Ovary (tissue), 9 donors: ENCODE results near the gene PDIA6. TPM values are rescaled to one million over a fixed set of nuclear protein-coding genes. Genes with fewer than 3 reads are reported as not detected.

Source experiments
- DNase-seq, 5 donors: peaks; one replicate each; pipeline ENCODE4 v3.0.0-alpha.2; 2019 to 2020
- H3K27ac ChIP-seq, 2 donors: fragments of 200-600 bp; one replicate each; pipeline versions ENCODE4 v1.5.1 to v1.8.0; 2019 to 2022
- H3K27me3 ChIP-seq: fragments of 200-600 bp; one replicate; pipeline ENCODE4 v1.8.0; 2022
- H3K36me3 ChIP-seq: fragments of 200-600 bp; sonication (generic); one replicate; pipeline ENCODE4 v1.5.1; 2019
- H3K4me1 ChIP-seq: one replicate; pipeline ENCODE4 v1.8.1; 2013; ENCODE audit warnings: mild to moderate bottlenecking, moderate library complexity; ENCODE audit not compliant: insufficient read depth
- H3K4me3 ChIP-seq: fragments of 200-600 bp; sonication (generic); one replicate; pipeline ENCODE4 v1.5.1; 2017
- H3K9me3 ChIP-seq, 2 donors: fragments of 200-600 bp in 1 of 2; sonication (generic) in 1 of 2; one replicate each; pipeline versions ENCODE4 v1.5.1 to v1.8.1; 2013 to 2019; ENCODE audit warnings: mild to moderate bottlenecking in 1 of 2, moderate library complexity in 1 of 2
- EP300 ChIP-seq: sonication (generic); formaldehyde crosslinking; IDR thresholded peaks from one replicate; pipeline ENCODE4 v1.6.1; 2017; ENCODE audit warnings: antibody characterized with exemption
- POLR2A ChIP-seq: fragments of 450-650 bp; IDR thresholded peaks from one replicate; pipeline ENCODE4 v1.6.1; 2017; ENCODE audit warnings: antibody characterized with exemption, mild to moderate bottlenecking, moderate library complexity
- WGBS, 3 donors: extraction: QIAGEN DNeasy Blood & Tissue Kit in 1 of 3; methylation state at CpG; one replicate each; pipeline versions ENCODE4 v1.1.5 to v1.1.7; 2013 to 2017; 5-methylcytosine and 5-hydroxymethylcytosine counted together
- intact Hi-C, 4 donors: fragments of 100-400 bp; cut with DNase I; formaldehyde crosslinking; loops; one replicate each; pipeline versions ENCODE4 v1.11.0 to v1.15.1; 2022 to 2023
- polyA plus RNA-seq, 2 donors: library from polyadenylated mRNA; stranded (reverse); fragments of 200-250 nt in 1 of 2; fragments of 350-450 nt in 1 of 2; fragmentation: Illumina TruSeq in 1 of 2; extraction: RNeasy Lipid Tissue Mini Kit (QIAGEN cat#74804) in 1 of 2; gene quantifications; one replicate each; pipeline ENCODE4 v1.2.3, GENCODE V29; 2013 to 2014
- total RNA-seq, 7 donors: library from RNA; depleted of rRNA in 2 of 7; stranded (reverse); fragments of >200 nt in 2 of 7; fragmentation: NEBNext Ultra II Directional in 3 of 7; extraction: Animal tissue kit (Norgen Biotek cat#: 25700) in 3 of 7; gene quantifications; one replicate each; pipeline versions ENCODE4 v1.1.0 to v1.2.4, GENCODE V29; 2016 to 2023
- TF ChIP-seq, protein P1 (sequence below), 3 donors: fragments of 450-650 bp in 2 of 3; fragments of 200-600 bp in 1 of 3; IDR thresholded peaks; one replicate each; pipeline versions ENCODE4 v1.5.1 to v1.8.0; 2016 to 2022; ENCODE audit warnings: antibody characterized with exemption in 3 of 3, mild to moderate bottlenecking in 1 of 3
- donor health status: DM: no; HTN: no; CAD: no; lungs with moderate emphysema.
- donor health status: DM: no; HTN: no; CAD: no.
- donor health status: Bipolar disorder and iron deficiency.
- donor health status: DM: yes; HTN: yes; CAD: no.
- donor health status: DM: no; HTN: no; CAD: no.
- donor health status: DM: yes; HTN: yes; CAD: no.

Gene PDIA6
- total and polyA plus RNA-seq, 9 donors, result 60.6 to 220 (median 109) TPM

DNA sequence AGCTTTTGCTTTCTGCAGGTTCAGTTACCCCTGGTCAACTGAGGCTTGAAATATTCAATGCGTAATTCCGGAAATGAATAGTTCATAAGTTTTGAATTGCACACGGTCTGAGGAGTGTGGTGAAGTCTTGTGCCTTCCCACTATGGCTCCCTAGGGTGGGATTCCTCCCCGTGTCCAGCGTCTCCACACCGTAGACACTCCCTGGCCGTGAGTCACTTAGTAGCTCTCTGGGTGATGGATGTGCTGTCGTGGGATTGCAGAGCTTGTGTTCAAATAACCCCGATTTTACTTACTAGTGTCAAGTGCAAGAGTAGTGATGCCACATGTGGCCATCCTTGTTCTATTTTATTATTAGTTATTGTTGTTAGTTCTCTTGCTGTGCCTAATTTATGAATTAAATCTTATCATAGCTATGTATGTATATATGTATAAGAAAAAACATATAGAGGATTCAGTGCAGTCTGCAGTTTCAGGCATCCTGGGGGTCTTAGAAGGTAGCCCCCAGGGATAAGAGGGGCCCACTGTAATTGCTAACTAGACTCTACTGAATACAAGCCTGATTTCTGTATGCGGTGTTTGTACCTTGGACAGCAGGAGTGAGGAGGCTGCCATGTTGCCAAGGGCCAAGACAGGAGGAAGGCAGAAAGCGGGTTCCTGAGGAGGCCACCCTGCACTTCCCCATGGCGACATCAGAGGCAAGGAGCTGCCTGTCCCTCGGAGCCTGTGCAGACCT, 47.7 kb upstream of the PDIA6 start:
- intact Hi-C loops, result no loop called here
- no peaks in the 10 kb centered on the region for H3K9me3 ChIP-seq
- WGBS, 3 donors, result 77 to 86% (median 81%) methylated on average over 13 of the region's 13 CpGs
- H3K27me3 ChIP-seq, result no peaks in the 10 kb centered on the region
- H3K36me3 ChIP-seq, result no peaks in the 10 kb centered on the region
- H3K27ac ChIP-seq, result no peak overlapping the region
- H3K4me1 ChIP-seq, result no peaks in the 10 kb centered on the region
- TF ChIP-seq POLR2A, result no peak
- no peak for TF ChIP-seq EP300
- TF ChIP-seq, protein P1, sequence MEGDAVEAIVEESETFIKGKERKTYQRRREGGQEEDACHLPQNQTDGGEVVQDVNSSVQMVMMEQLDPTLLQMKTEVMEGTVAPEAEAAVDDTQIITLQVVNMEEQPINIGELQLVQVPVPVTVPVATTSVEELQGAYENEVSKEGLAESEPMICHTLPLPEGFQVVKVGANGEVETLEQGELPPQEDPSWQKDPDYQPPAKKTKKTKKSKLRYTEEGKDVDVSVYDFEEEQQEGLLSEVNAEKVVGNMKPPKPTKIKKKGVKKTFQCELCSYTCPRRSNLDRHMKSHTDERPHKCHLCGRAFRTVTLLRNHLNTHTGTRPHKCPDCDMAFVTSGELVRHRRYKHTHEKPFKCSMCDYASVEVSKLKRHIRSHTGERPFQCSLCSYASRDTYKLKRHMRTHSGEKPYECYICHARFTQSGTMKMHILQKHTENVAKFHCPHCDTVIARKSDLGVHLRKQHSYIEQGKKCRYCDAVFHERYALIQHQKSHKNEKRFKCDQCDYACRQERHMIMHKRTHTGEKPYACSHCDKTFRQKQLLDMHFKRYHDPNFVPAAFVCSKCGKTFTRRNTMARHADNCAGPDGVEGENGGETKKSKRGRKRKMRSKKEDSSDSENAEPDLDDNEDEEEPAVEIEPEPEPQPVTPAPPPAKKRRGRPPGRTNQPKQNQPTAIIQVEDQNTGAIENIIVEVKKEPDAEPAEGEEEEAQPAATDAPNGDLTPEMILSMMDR (IDR thresholded peaks at IDR 0.05), result no peak
- DNase-seq, result no peak
- no peak overlapping the region for H3K4me3 ChIP-seq

DNA sequence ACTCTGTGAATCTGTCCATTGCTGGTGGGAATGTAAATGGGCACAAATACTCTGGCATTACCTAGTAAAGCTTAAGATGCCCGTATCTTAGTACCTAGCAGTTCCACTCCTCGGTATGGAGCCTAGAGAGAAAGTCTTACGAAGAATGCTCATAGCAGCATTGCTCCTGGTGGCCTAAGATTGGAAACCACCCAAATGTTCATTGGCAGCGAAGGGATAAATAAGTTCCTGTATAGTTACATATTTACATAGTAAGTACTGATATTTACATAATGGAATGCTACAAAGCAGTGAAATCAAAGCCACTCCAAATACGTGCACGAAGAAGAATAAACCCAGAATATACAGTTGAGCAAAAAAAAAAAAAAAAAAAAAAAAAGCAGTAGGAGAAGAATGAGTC, 46.7 kb upstream of the PDIA6 start:
- intact Hi-C loops, result no loop called here
- H3K36me3 ChIP-seq, result no peaks in the 10 kb centered on the region
- no peaks in the 10 kb centered on the region for H3K9me3 ChIP-seq
- H3K4me1 ChIP-seq, result no peaks in the 10 kb centered on the region
- no peak overlapping the region for H3K4me3 ChIP-seq
- no peak overlapping the region for H3K27ac ChIP-seq
- 46 to 68% (median 51%) methylated on average over 6 of the region's 6 CpGs for WGBS, 3 donors
- no peaks in the 10 kb centered on the region for H3K27me3 ChIP-seq
- TF ChIP-seq, protein P1 (IDR thresholded peaks at IDR 0.05), result no peak
- TF ChIP-seq EP300, result no peak
- TF ChIP-seq POLR2A, result no peak
- no peak for DNase-seq

DNA sequence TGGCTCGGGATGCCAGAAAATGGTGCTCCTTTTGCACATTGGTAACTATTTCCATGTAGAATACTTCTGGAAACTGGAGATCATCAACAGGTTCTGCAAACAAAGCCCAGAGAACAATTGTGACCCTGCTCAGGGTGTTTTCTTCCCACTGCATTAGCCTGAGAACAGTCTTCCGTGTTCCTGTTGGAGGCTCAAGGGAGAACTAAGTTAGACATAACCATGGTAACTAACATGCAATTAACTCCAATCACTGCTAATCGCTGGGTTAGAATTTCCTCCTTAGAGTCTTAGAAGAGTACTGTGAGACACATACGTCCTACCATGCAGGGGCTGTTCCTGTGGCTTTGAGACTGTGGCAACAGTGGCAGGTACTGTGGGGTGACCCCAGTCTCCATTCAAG, 36.0 kb upstream of the PDIA6 start:
- H3K36me3 ChIP-seq, result no peaks in the 10 kb centered on the region
- no peak for TF ChIP-seq EP300
- TF ChIP-seq, protein P1 (IDR thresholded peaks at IDR 0.05), result no peak
- TF ChIP-seq POLR2A, result no peak
- 85 to 89% (median 86%) methylated on average over 4 of the region's 4 CpGs for WGBS, 3 donors
- intact Hi-C loops, result no loop called here
- H3K4me3 ChIP-seq, result no peak overlapping the region
- no peak overlapping the region for H3K27ac ChIP-seq
- DNase-seq, result no peak
- no peaks in the 10 kb centered on the region for H3K9me3 ChIP-seq
- no peaks in the 10 kb centered on the region for H3K27me3 ChIP-seq
- no peaks in the 10 kb centered on the region for H3K4me1 ChIP-seq

DNA sequence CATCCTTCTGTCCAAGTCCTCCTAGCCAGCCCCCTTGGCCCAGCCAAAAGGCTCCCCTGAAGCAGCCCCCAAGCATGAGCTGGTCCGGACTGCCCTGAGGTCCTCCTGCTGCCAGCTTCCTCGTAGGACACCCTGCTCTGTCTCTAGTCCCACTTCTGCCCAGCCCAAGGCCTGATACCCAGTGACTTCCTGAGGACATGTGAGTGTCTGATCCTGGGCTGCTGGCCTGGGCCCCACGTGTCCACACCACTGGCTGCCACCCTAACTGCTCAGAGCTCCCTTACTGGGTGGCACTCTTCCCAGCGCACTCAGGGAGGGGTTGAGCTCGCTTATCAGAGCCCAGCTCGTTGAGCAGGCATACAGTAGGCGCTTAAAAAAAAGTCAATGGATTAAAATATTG, 34.4 kb upstream of the PDIA6 start:
- TF ChIP-seq POLR2A, result no peak
- TF ChIP-seq, protein P1 (IDR thresholded peaks at IDR 0.05), result no peak
- TF ChIP-seq EP300, result no peak
- Histone ChIP-seq H3K27ac (no peak overlapping the region), H3K4me1 (no peaks in the 10 kb centered on the region), H3K4me3 (no peak overlapping the region), H3K36me3 (no peaks in the 10 kb centered on the region), H3K27me3 (no peaks in the 10 kb centered on the region), H3K9me3 (no peaks in the 10 kb centered on the region)
- no peak for DNase-seq
- intact Hi-C loops, result no loop called here
- WGBS, 3 donors, result 72 to 75% (median 72%) methylated on average over 7 of the region's 7 CpGs
